HUES48 (cell line): ENCODE results near the gene LRCH3.

Experiments used
- H3K27ac ChIP-seq: one replicate; pipeline ENCODE4 v1.7.0; 2013; ENCODE audit warnings: low read depth, low read length, inconsistent platforms
- H3K27me3 ChIP-seq: 2 replicates; pipeline ENCODE4 v1.6.1; 2013; ENCODE audit warnings: mild to moderate bottlenecking, low read length; ENCODE audit not compliant: control insufficient read depth, insufficient read depth
- H3K36me3 ChIP-seq: 2 replicates; pipeline ENCODE4 v1.6.1; 2013; ENCODE audit warnings: low read length; ENCODE audit not compliant: control insufficient read depth, insufficient read depth
- H3K4me1 ChIP-seq: 2 replicates; pipeline ENCODE4 v1.6.1; 2013; ENCODE audit warnings: mild to moderate bottlenecking, low read length; ENCODE audit not compliant: control insufficient read depth, insufficient read depth
- H3K4me3 ChIP-seq: 2 replicates; pipeline ENCODE4 v1.5.1; 2013; ENCODE audit warnings: mild to moderate bottlenecking, low read depth, low read length
- H3K9ac ChIP-seq: 2 replicates; pipeline ENCODE4 v1.6.1; 2013; ENCODE audit warnings: mild to moderate bottlenecking, low read depth, low read length, moderate library complexity
- H3K9me3 ChIP-seq: 2 replicates; pipeline ENCODE4 v1.6.1; 2013; ENCODE audit warnings: low read length; ENCODE audit not compliant: control insufficient read depth, insufficient read depth

The LRCH3 gene

GRCh38 chr3:197791113-197791891, at the start of gene LRCH3:
LRCH3 (plus strand) TSS chr3:197791254; CDS start chr3:197791279, 25 bp downstream.
- no peaks in the 10 kb centered on the region for H3K36me3 ChIP-seq
- peak within 1 kb of the TSS; percentile 90 for H3K4me3 ChIP-seq
- H3K27me3 ChIP-seq: no peaks in the 10 kb centered on the region
- H3K9ac ChIP-seq: peak within 1 kb of the TSS; percentile 98
- no peaks in the 10 kb centered on the region for H3K4me1 ChIP-seq
- H3K27ac ChIP-seq: peak within 1 kb of the TSS; percentile 98
- no peaks in the 10 kb centered on the region for H3K9me3 ChIP-seq

- Histone ChIP-seq H3K4me3 (no peak overlapping the region), H3K27me3 (no peaks in the 10 kb centered on the region), H3K27ac (no peak overlapping the region), H3K36me3 (no peaks in the 10 kb centered on the region), H3K9ac (no peak overlapping the region), H3K9me3 (no peaks in the 10 kb centered on the region), H3K4me1 (0 out of 2 replicates have a peak, but pooled peaks cover 8% of the 10 kb centered on the region)
These were observed 48.3 kb upstream of the LRCH3 start for GRCh38 chr3:197742787-197743186.

- Histone ChIP-seq H3K9ac (no peak overlapping the region), H3K27ac (no peak overlapping the region), H3K27me3 (peaks cover 30% of the 10 kb centered on the region)
These were observed 44.8 kb upstream of the LRCH3 start for GRCh38 chr3:197746209-197746608.

GRCh38 chr3:197746801-197747237, 44.2 kb upstream of the LRCH3 start:
- no peak overlapping the region for H3K4me3 ChIP-seq
- no peak overlapping the region for H3K9ac ChIP-seq
- peaks cover 36% of the 10 kb centered on the region for H3K27me3 ChIP-seq
- H3K36me3 ChIP-seq: no peaks in the 10 kb centered on the region
- no peaks in the 10 kb centered on the region for H3K9me3 ChIP-seq
- no peak overlapping the region for H3K27ac ChIP-seq
- H3K4me1 ChIP-seq: peaks cover 11% of the 10 kb centered on the region; the same call in 1 of the 2 replicates

More at GRCh38 chr3:197746209-197746608, 44.8 kb upstream of the LRCH3 start:
- no peak overlapping the region for H3K4me3 ChIP-seq
- H3K9me3 ChIP-seq: no peaks in the 10 kb centered on the region
- peaks cover 11% of the 10 kb centered on the region; the same call in 1 of the 2 replicates for H3K4me1 ChIP-seq
- no peaks in the 10 kb centered on the region for H3K36me3 ChIP-seq

- Histone ChIP-seq H3K27ac (no peak overlapping the region), H3K9me3 (no peaks in the 10 kb centered on the region), H3K4me3 (peak overlapping the region; percentile 78), H3K36me3 (no peaks in the 10 kb centered on the region), H3K9ac (no peak overlapping the region), H3K27me3 (peaks cover 43% of the 10 kb centered on the region), H3K4me1 (peaks cover 11% of the 10 kb centered on the region; the same call in 1 of the 2 replicates)
These were observed 42.3 kb upstream of the LRCH3 start for GRCh38 chr3:197748597-197749314.

- no peak overlapping the region for H3K9ac ChIP-seq
- peak overlapping the region; percentile 78 for H3K4me3 ChIP-seq
- H3K4me1 ChIP-seq: peaks cover 11% of the 10 kb centered on the region; the same call in 1 of the 2 replicates
- no peaks in the 10 kb centered on the region for H3K36me3 ChIP-seq
- peaks cover 43% of the 10 kb centered on the region for H3K27me3 ChIP-seq
- no peaks in the 10 kb centered on the region for H3K9me3 ChIP-seq
- H3K27ac ChIP-seq: no peak overlapping the region
These were observed 41.8 kb upstream of the LRCH3 start for GRCh38 chr3:197749315-197749600.

DNA sequence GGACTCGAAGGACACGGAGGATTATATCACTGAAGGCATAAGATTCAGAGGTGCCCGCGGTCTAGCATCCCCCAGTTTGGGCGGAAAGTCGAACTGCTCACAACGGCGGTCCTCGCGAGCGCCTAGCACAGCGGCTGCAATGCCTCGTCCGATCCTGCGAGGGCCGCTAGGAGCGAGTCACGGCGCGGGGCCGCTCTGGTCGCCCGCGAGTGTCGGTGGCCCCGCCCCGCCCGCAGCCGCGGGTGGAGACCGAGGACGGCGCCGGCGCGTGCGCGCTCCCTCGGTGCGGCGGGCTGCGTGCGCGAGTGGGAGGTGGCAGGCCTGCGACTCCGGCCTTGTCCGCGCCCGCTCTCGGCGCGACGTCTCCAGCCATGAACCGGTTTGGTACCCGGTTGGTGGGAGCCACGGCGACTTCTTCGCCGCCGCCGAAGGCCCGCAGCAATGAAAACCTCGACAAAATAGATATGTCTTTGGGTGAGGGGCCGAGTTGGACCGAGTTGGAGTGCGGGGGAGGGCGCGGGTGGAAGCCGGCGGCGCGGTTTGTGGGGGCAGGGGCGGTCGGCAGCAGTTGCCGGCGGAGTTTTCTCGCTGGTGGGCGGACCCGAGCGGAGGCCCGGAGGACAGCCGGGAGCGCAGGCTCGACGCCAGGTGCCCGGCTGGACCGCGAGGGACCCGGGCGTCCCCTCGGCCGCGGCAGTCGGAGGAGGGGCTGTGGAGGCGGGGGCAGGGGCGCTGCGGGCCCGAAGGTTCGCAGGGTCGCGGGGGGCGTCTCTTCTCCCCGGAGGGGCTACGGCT, 41.3 kb upstream of the LRCH3 start, which contains the start of gene FYTTD1:
Gene FYTTD1 (plus strand): TSS at position 283 of the 795 bp plus-strand sequence. CDS start 89 bp downstream, at position 372.
- Histone ChIP-seq H3K9me3 (no peaks in the 10 kb centered on the region), H3K27me3 (peaks cover 43% of the 10 kb centered on the region), H3K36me3 (no peaks in the 10 kb centered on the region), H3K27ac (no peak within 1 kb of the TSS), H3K4me3 (peak within 1 kb of the TSS; percentile 78), H3K4me1 (peaks cover 11% of the 10 kb centered on the region; the same call in 1 of the 2 replicates), H3K9ac (no peak within 1 kb of the TSS; the same call in 1 of the 2 replicates)

GRCh38 chr3:197750396-197750831, 40.6 kb upstream of the LRCH3 start:
- Histone ChIP-seq H3K9me3 (no peaks in the 10 kb centered on the region), H3K36me3 (no peaks in the 10 kb centered on the region), H3K9ac (no peak overlapping the region), H3K4me1 (peaks cover 11% of the 10 kb centered on the region; the same call in 1 of the 2 replicates), H3K27me3 (peaks cover 43% of the 10 kb centered on the region), H3K27ac (no peak overlapping the region), H3K4me3 (peak overlapping the region; percentile 78)

DNA sequence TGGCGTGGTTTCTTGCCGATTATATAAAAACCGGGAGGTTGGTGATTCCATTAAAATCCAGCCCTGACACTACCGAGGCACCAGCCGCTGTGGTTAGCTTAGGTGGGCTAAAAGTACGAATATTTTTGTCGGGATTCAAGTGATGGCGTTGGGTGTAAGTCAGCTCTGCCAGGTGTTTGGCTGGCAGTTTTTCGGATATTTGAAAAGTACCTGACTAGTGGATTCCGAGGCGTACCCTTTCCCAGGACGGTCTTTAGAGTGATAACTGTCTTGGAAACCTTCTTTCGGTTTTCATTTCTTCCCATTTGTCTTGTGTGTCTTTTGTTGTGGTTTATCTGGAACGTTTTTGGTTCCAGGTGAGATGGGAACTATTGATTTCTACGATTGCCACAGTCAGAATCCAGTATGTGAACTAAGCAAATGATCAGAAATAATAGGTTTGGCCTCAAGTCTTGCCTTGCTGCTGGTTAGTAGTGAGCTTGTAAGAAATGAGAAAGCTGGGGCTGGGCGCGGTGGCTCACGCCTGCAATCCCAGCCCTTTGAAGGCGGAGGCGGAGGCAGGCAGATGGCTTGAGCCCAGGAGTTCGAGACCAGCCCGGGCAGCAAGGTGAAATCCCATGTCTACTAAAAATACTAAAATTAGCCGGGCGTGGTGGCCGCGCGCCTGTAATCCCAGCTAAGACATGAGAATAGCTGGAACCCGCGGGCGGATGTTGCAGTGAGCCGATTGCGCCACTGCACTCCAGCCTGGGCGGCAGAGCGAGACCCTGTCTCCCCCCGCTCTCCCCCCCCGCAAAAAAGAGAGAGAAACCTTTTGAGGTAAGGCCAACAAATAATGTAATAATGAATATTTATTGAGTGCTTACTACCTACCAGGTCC, 40.0 kb upstream of the LRCH3 start:
- H3K27me3 ChIP-seq: peaks cover 43% of the 10 kb centered on the region
- H3K4me1 ChIP-seq: peaks cover 11% of the 10 kb centered on the region; the same call in 1 of the 2 replicates
- H3K27ac ChIP-seq: no peak overlapping the region
- no peaks in the 10 kb centered on the region for H3K36me3 ChIP-seq
- H3K9me3 ChIP-seq: no peaks in the 10 kb centered on the region
- H3K9ac ChIP-seq: no peak overlapping the region
- H3K4me3 ChIP-seq: peak overlapping the region; percentile 78

GRCh38 chr3:197752107-197752506, 38.9 kb upstream of the LRCH3 start:
- H3K27me3 ChIP-seq: peaks cover 43% of the 10 kb centered on the region
- H3K36me3 ChIP-seq: no peaks in the 10 kb centered on the region
- no peak overlapping the region for H3K27ac ChIP-seq
- no peak overlapping the region for H3K4me3 ChIP-seq
- no peaks in the 10 kb centered on the region for H3K9me3 ChIP-seq
- H3K4me1 ChIP-seq: peaks cover 6% of the 10 kb centered on the region; the same call in 1 of the 2 replicates
- no peak overlapping the region for H3K9ac ChIP-seq
